K562 (cell line): Measurements from ENCODE around the gene MATCAP1. TPM values are rescaled to one million over a fixed set of nuclear protein-coding genes. Genes with fewer than 3 reads are reported as not detected.

Experiments
- CTCFL ChIP-seq: IDR thresholded peaks from 2 replicates; pipeline ENCODE4 v1.6.1; 2011; ENCODE audit warnings: borderline replicate concordance, low read depth, mild to moderate bottlenecking, moderate library complexity, low read length; ENCODE audit not compliant: insufficient read depth, poor library complexity, severe bottlenecking
- NR0B1 ChIP-seq: fragments of 450-650 bp; IDR thresholded peaks from one replicate; pipeline ENCODE4 v1.6.1; 2018; ENCODE audit warnings: mild to moderate bottlenecking, moderate library complexity; ENCODE audit not compliant: partially characterized antibody
- RBBP5 ChIP-seq: fragments of 200-600 bp; sonication (generic); IDR thresholded peaks from 2 replicates; pipeline ENCODE4 v1.6.1; 2012; ENCODE audit warnings: borderline replicate concordance, mild to moderate bottlenecking, low read length, control low read depth, inconsistent platforms; ENCODE audit not compliant: insufficient read depth, poor library complexity, severe bottlenecking
- USF2 ChIP-seq: sonication (generic); formaldehyde crosslinking; IDR thresholded peaks from 2 replicates; pipeline ENCODE4 v1.5.0; 2020; ENCODE audit warnings: missing genetic modification reagents
- polyA plus RNA-seq, 8 experiments: library from polyadenylated mRNA; depleted of rRNA in 4 of 8; stranded (reverse) in 5 of 8; unstranded in 3 of 8; fragments of >200 nt; fragmentation: Nextera tagmentation in 2 of 8; fragmentation: Illumina TruSeq in 1 of 8; extraction: Ambion mirVana in 2 of 8; extraction: Trizol in 1 of 8; gene quantifications; 2 replicates each; pipeline versions ENCODE4 v1.2.1 to v1.2.3, GENCODE V29; 2011 to 2014; ENCODE audit warnings: inconsistent platforms in 1 of 8, missing spikeins in 1 of 8
- total RNA-seq, 7 experiments: library from RNA; depleted of rRNA in 6 of 7; stranded (reverse); fragments of >200 nt in 6 of 7; fragmentation: Illumina TruSeq in 2 of 7; extraction: Trizol in 2 of 7; gene quantifications; 2 replicates each; pipeline versions ENCODE4 v1.2.1 to v1.2.3, GENCODE V29; 2011 to 2021; ENCODE audit warnings: low replicate concordance in 1 of 7

Gene MATCAP1
- total and polyA plus RNA-seq, 9 of the 15 experiments (the other 6 are each of a cell fraction or from before 2014, with no cell fraction given) = 3.4 to 20.5 (median 10.3) TPM

GRCh38 chr16:67164599-67165061, 19.1 kb downstream of the MATCAP1 start, which contains the start of gene HSF4 (continued):
- TF ChIP-seq NR0B1 = no peak
- peak; percentile 59 for TF ChIP-seq RBBP5
- peak; percentile 61 for TF ChIP-seq USF2 (CRISPR knock-in tag)
- no peak for TF ChIP-seq CTCFL
- TF ChIP-seq, all 486 proteins: peak for 76
